ENCODE results near the gene LDAF1.

- TF ChIP-seq CTCF (conservative IDR thresholded peaks at IDR 0.05; ENCODE audit: low read depth, low read length) (no peak), EZH2 (IDR thresholded peaks at IDR 0.05; ENCODE audit: low read length, unreplicated experiment) (no peak)
Observed at GRCh38 chr16:21203155-21203797, 44.8 kb downstream of the LDAF1 start.
